HepG2 (cell line): ENCODE data around the gene PGK1. TPM values are rescaled to one million over a fixed set of nuclear protein-coding genes. Genes with fewer than 3 reads are reported as not detected.

Source experiments
- ATAC-seq: fragments of 200-7000 bp; cut with Tn5 transposase; 3 replicates; pipeline ENCODE4 v1.9.1; 2020; ENCODE audit warnings: mild to moderate bottlenecking, moderate library complexity
- BruUV-seq: library from RNA; stranded (reverse); fragments of 400-500 nt; replicated peaks from 2 replicates; lab custom pipeline; 2021; lab: Mats Ljungman, UMichigan
- CTCF ChIA-PET: fragments of 300-600 bp; formaldehyde crosslinking; extraction: SDS; loops from one replicate; lab custom pipeline; 2021; ENCODE audit warnings: low total read pairs, inconsistent platforms, low intra/inter-chr PET ratio; lab: Yijun Ruan, JAX
- POLR2A ChIA-PET: fragments of 350-600 bp; sonication (Branson Sonifier 250); formaldehyde crosslinking; loops from one replicate; lab custom pipeline; 2020; ENCODE audit warnings: antibody characterized with exemption, inconsistent platforms; lab: Yijun Ruan, JAX
- DNase-seq: peaks from one replicate; pipeline ENCODE4 v3.0.0-alpha.2; 2015; ENCODE audit warnings: low spot score
- FAIRE-seq: peaks from 3 replicates; lab custom pipeline; 2011; peaks lifted over from hg19 to GRCh38; lab: Jason Lieb, UNC
- H2AFZ ChIP-seq: one replicate; pipeline ENCODE4 v1.6.1; 2011; ENCODE audit warnings: low read length, inconsistent platforms
- H3K27ac ChIP-seq: fragments of 300-600 bp; 3 replicates; pipeline ENCODE4 v1.8.0; 2011; ENCODE audit warnings: mixed run types, mild to moderate bottlenecking, mixed read lengths, low read length, inconsistent platforms; ENCODE audit not compliant: insufficient read depth; ENCODE audit errors: extremely low read length
- H3K27me3 ChIP-seq, 2 experiments: fragments of 200-600 bp in 1 of 2; 2 replicates in 1 of 2; 3 replicates in 1 of 2; pipeline versions ENCODE4 v1.6.0 to v1.8.0; 2011; ENCODE audit warnings: low read length in 2 of 2, mild to moderate bottlenecking in 2 of 2, moderate library complexity in 2 of 2, inconsistent platforms in 1 of 2; ENCODE audit not compliant: insufficient read depth in 2 of 2, control insufficient read depth in 1 of 2
- H3K36me3 ChIP-seq, 2 experiments: fragments of 200-600 bp in 1 of 2; replicated peaks in 1 of 2; 2 replicates in 1 of 2; 3 replicates in 1 of 2; pipeline versions ENCODE4 v1.5.1 to v1.8.0; 2011; ENCODE audit warnings: low read length in 2 of 2, inconsistent platforms in 1 of 2; ENCODE audit not compliant: insufficient read depth in 2 of 2, control insufficient read depth in 1 of 2
- H3K4me1 ChIP-seq: 2 replicates; pipeline ENCODE4 v1.5.1; 2012; ENCODE audit warnings: low read length, inconsistent platforms; ENCODE audit not compliant: insufficient read depth
- H3K4me2 ChIP-seq: 2 replicates; pipeline ENCODE4 v1.6.0; 2011; ENCODE audit warnings: low read depth, low read length, inconsistent platforms
- H3K4me3 ChIP-seq, 3 experiments: fragments of 200-600 bp in 1 of 3; sonication (generic), shearing (Covaris generic) in 1 of 3; replicated peaks in 1 of 3; 2 replicates each; pipeline ENCODE4 v1.5.1; 2011 to 2016; ENCODE audit warnings: low read length in 3 of 3, inconsistent platforms in 2 of 3, low read depth in 2 of 3, mild to moderate bottlenecking in 2 of 3, control low read depth in 1 of 3, mixed read lengths in 1 of 3; ENCODE audit not compliant: insufficient read depth in 1 of 3
- H3K79me2 ChIP-seq: one replicate; pipeline ENCODE4 v1.6.1; 2011; ENCODE audit warnings: low read length, inconsistent platforms; ENCODE audit not compliant: insufficient read depth
- H3K9ac ChIP-seq: 2 replicates; pipeline ENCODE4 v1.6.0; 2011; ENCODE audit warnings: mild to moderate bottlenecking, low read depth, low read length, inconsistent platforms; ENCODE audit not compliant: insufficient read depth
- H3K9me3 ChIP-seq: 2 replicates; pipeline ENCODE4 v1.5.1; 2012; ENCODE audit warnings: mild to moderate bottlenecking, low read length
- H4K20me1 ChIP-seq: 2 replicates; pipeline ENCODE4 v1.6.0; 2011; ENCODE audit warnings: inconsistent platforms, mild to moderate bottlenecking, low read length, moderate library complexity; ENCODE audit not compliant: insufficient read depth
- HOMEZ ChIP-seq: IDR thresholded peaks from 2 replicates; pipeline ENCODE4 v1.6.1; 2016; ENCODE audit warnings: low read depth
- POLR2AphosphoS5 ChIP-seq: IDR thresholded peaks from 2 replicates; pipeline ENCODE4 v1.6.1; 2012; ENCODE audit warnings: low read depth, low read length
- WGBS: methylation state at CpG from one replicate; pipeline ENCODE4 v1.1.6; 2017; ENCODE audit warnings: low lambda C conversion rate; 5-methylcytosine and 5-hydroxymethylcytosine counted together
- in situ Hi-C: cut with HindIII; loops from 2 replicates; pipeline ENCODE4 v1.10.0; 2017; ENCODE audit warnings: low pct_unique_long_range_greater_than_20kb; ENCODE audit not compliant: extremely low pct_ligation_motif_present
- intact Hi-C: fragments of 100-400 bp; cut with micrococcal nuclease; formaldehyde crosslinking; loops from one replicate; pipeline ENCODE4 v1.10.0; 2022; ENCODE audit not compliant: unreplicated experiment
- polyA plus RNA-seq, 8 experiments: library from polyadenylated mRNA; depleted of rRNA in 3 of 8; stranded (reverse) in 7 of 8; unstranded in 1 of 8; fragments of >200 nt; fragmentation: Illumina TruSeq in 4 of 8; extraction: Trizol in 4 of 8; gene quantifications; 2 replicates each; pipeline versions ENCODE4 v1.2.1 to v1.2.3, GENCODE V29; 2011 to 2016; ENCODE audit warnings: low read depth in 4 of 8, missing spikeins in 1 of 8, mixed read lengths in 1 of 8; ENCODE audit not compliant: insufficient read depth in 1 of 8
- total RNA-seq, 5 experiments: library from RNA; depleted of rRNA; stranded (reverse); fragments of >200 nt; fragmentation: Illumina TruSeq; extraction: Trizol; gene quantifications; 2 replicates each; pipeline ENCODE4 v1.2.3, GENCODE V29; 2016; ENCODE audit warnings: low read depth in 1 of 5
- TF ChIP-seq, protein P1 (sequence below): sonication (generic); formaldehyde crosslinking; IDR thresholded peaks from 2 replicates; pipeline ENCODE4 v1.5.0; 2020; ENCODE audit warnings: mild to moderate bottlenecking, missing genetic modification reagents, moderate library complexity

The PGK1 gene
- total and polyA plus RNA-seq, 2 of the 13 experiments (the other 11 are each of a cell fraction or from before 2014, with no cell fraction given), result 325 to 1,274 TPM

- Histone ChIP-seq H4K20me1 (peaks cover 99% of the 10 kb centered on the region), H3K4me1 (peaks cover 23% of the 10 kb centered on the region; the same call in 1 of the 2 replicates), H3K9me3 (no peaks in the 10 kb centered on the region), H2AFZ (no peak overlapping the region), H3K27ac (no peak overlapping the region), H3K4me2 (no peak overlapping the region), H3K4me3 (no peak overlapping the region), H3K36me3 (peaks cover 12 to 76% of the 10 kb centered on the region in 2 experiments), H3K27me3 (no peaks in the 10 kb centered on the region), H3K9ac (no peak overlapping the region), H3K79me2 (peaks cover 45% of the 10 kb centered on the region)
- 99% methylated on average over 9 of the region's 9 CpGs for WGBS
- CTCF ChIA-PET, result no interaction called here
- no TSS peak for BruUV-seq
- intact Hi-C loops (no loop called here), in situ Hi-C loops (loop anchor here (25.0 kb wide), 1 partner anchor 207 kb away; the partner anchor contains the start of gene ATP7A)
- FAIRE-seq, result peak; percentile 63
- DNase-seq, result no peak
- POLR2A ChIA-PET, result no interaction called here
- TF ChIP-seq POLR2AphosphoS5 (peak; percentile 38; the same call in 1 of the 2 replicates), HOMEZ (no peak)
- TF ChIP-seq, protein P1, sequence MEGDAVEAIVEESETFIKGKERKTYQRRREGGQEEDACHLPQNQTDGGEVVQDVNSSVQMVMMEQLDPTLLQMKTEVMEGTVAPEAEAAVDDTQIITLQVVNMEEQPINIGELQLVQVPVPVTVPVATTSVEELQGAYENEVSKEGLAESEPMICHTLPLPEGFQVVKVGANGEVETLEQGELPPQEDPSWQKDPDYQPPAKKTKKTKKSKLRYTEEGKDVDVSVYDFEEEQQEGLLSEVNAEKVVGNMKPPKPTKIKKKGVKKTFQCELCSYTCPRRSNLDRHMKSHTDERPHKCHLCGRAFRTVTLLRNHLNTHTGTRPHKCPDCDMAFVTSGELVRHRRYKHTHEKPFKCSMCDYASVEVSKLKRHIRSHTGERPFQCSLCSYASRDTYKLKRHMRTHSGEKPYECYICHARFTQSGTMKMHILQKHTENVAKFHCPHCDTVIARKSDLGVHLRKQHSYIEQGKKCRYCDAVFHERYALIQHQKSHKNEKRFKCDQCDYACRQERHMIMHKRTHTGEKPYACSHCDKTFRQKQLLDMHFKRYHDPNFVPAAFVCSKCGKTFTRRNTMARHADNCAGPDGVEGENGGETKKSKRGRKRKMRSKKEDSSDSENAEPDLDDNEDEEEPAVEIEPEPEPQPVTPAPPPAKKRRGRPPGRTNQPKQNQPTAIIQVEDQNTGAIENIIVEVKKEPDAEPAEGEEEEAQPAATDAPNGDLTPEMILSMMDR (CRISPR knock-in tag), result peak; percentile 14; the same call in 1 of the 2 replicates
- peak; percentile 64; the same call in 2 of the 3 replicates for ATAC-seq
Measured at GRCh38 chrX:78119521-78120227, 15.6 kb downstream of the PGK1 start.
